HG03442 (cell line): ENCODE data around the gene EFNB3.

Experiments
- ATAC-seq: cut with Tn5 transposase; IDR thresholded peaks from one replicate; pipeline ENCODE4 v1.9.1; 2021; ENCODE audit warnings: mild to moderate bottlenecking, moderate library complexity; ENCODE audit not compliant: unreplicated experiment

EFNB3 gene

GRCh38 chr17:7716901-7717755, 12.1 kb downstream of the EFNB3 start, which contains the start of gene DNAH2:
TSS of gene DNAH2 (plus strand) at chr17:7717744. CDS start at chr17:7719735, 1,991 bp downstream.
- ATAC-seq, result no peak

- no peak for ATAC-seq
Measured at GRCh38 chr17:7717756-7718350, 12.9 kb downstream of the EFNB3 start.

- ATAC-seq, result no peak
Measured at GRCh38 chr17:7719661-7720060, 14.7 kb downstream of the EFNB3 start.

GRCh38 chr17:7720125-7720524, 15.1 kb downstream of the EFNB3 start:
- ATAC-seq, result no peak

GRCh38 chr17:7721612-7722011, 16.6 kb downstream of the EFNB3 start:
- no peak for ATAC-seq

- no peak for ATAC-seq
Measured at GRCh38 chr17:7727886-7728285, 22.9 kb downstream of the EFNB3 start.

GRCh38 chr17:7729816-7730215, 24.8 kb downstream of the EFNB3 start:
- ATAC-seq, result no peak

- no peak for ATAC-seq
Measured at GRCh38 chr17:7732981-7733539, 28.1 kb downstream of the EFNB3 start.

- ATAC-seq, result no peak
Measured at GRCh38 chr17:7737601-7738000, 32.6 kb downstream of the EFNB3 start.

- no peak for ATAC-seq
Measured at GRCh38 chr17:7739746-7740145, 34.7 kb downstream of the EFNB3 start.

- ATAC-seq, result no peak
Measured at GRCh38 chr17:7740481-7741001, 35.5 kb downstream of the EFNB3 start.

- no peak for ATAC-seq
Measured at GRCh38 chr17:7742729-7743128, 37.7 kb downstream of the EFNB3 start.

GRCh38 chr17:7744416-7744815, 39.4 kb downstream of the EFNB3 start:
- ATAC-seq, result no peak

- ATAC-seq, result no peak
Measured at GRCh38 chr17:7745748-7746470, 40.9 kb downstream of the EFNB3 start.

- no peak for ATAC-seq
Measured at GRCh38 chr17:7747635-7748071, 42.7 kb downstream of the EFNB3 start.

- ATAC-seq, result no peak
Measured at GRCh38 chr17:7748076-7748775, 43.2 kb downstream of the EFNB3 start.

GRCh38 chr17:7750321-7750821, 45.4 kb downstream of the EFNB3 start:
- no peak for ATAC-seq

GRCh38 chr17:7754656-7755055, 49.7 kb downstream of the EFNB3 start:
- ATAC-seq, result no peak

- no peak for ATAC-seq
Measured at GRCh38 chr17:7755095-7755890, 50.3 kb downstream of the EFNB3 start.
